HepG2 (cell line): ENCODE measurements around the gene SLC25A45. TPM values are rescaled to one million over a fixed set of nuclear protein-coding genes. Genes with fewer than 3 reads are reported as not detected.

Experiments
- AHR ChIP-seq: IDR thresholded peaks from 2 replicates; pipeline ENCODE4 v1.6.1; 2018; ENCODE audit warnings: missing genetic modification reagents, missing compliant biosample characterization
- JUNB ChIP-seq: sonication (generic); formaldehyde crosslinking; IDR thresholded peaks from 2 replicates; pipeline ENCODE4 v1.8.0; 2022; ENCODE audit warnings: missing genetic modification reagents, mild to moderate bottlenecking, borderline replicate concordance
- MAFG ChIP-seq: sonication (generic); formaldehyde crosslinking; IDR thresholded peaks from 2 replicates; pipeline ENCODE4 v1.5.1; 2020; ENCODE audit warnings: mild to moderate bottlenecking, missing genetic modification reagents
- MED1 ChIP-seq: sonication (generic); formaldehyde crosslinking; IDR thresholded peaks from 2 replicates; pipeline ENCODE4 v1.4.0; 2020; ENCODE audit warnings: missing genetic modification reagents
- MLLT10 ChIP-seq: sonication (generic); formaldehyde crosslinking; IDR thresholded peaks from 2 replicates; pipeline ENCODE4 v1.4.0; 2020; ENCODE audit warnings: missing genetic modification reagents
- NCOA2 ChIP-seq: sonication (generic); formaldehyde crosslinking; IDR thresholded peaks from 2 replicates; pipeline ENCODE4 v1.8.0; 2022; ENCODE audit warnings: inconsistent platforms
- NR0B2 ChIP-seq: sonication (generic); formaldehyde crosslinking; IDR thresholded peaks from 2 replicates; pipeline ENCODE4 v1.4.0; 2020; ENCODE audit warnings: mild to moderate bottlenecking, missing genetic modification reagents
- RARA ChIP-seq: IDR thresholded peaks from 2 replicates; pipeline ENCODE4 v1.6.1; 2016; ENCODE audit warnings: missing genetic modification reagents, missing compliant biosample characterization
- SPEN ChIP-seq: sonication (generic); formaldehyde crosslinking; IDR thresholded peaks from 2 replicates; pipeline ENCODE4 v1.5.1; 2020; ENCODE audit warnings: low read depth, mild to moderate bottlenecking, missing genetic modification reagents
- TMF1 ChIP-seq: sonication (generic); formaldehyde crosslinking; IDR thresholded peaks from 2 replicates; pipeline ENCODE4 v1.8.1; 2022; ENCODE audit warnings: low read depth, missing genetic modification reagents
- ZNF12 ChIP-seq: sonication (generic); formaldehyde crosslinking; IDR thresholded peaks from 2 replicates; pipeline ENCODE4 v1.5.0; 2020; ENCODE audit warnings: missing genetic modification reagents
- ZNF441 ChIP-seq: sonication (generic); formaldehyde crosslinking; IDR thresholded peaks from 2 replicates; pipeline ENCODE4 v1.7.0; 2021; ENCODE audit warnings: missing genetic modification reagents, borderline replicate concordance
- ZNF546 ChIP-seq: sonication (generic); formaldehyde crosslinking; conservative IDR thresholded peaks from 2 replicates; pipeline ENCODE4 v1.8.1; 2023; ENCODE audit warnings: mild to moderate bottlenecking, missing genetic modification reagents
- ZNF605 ChIP-seq: sonication (generic); formaldehyde crosslinking; IDR thresholded peaks from 2 replicates; pipeline ENCODE4 v1.8.0; 2022; ENCODE audit warnings: mild to moderate bottlenecking, missing genetic modification reagents
- ZNF607 ChIP-seq: sonication (generic); formaldehyde crosslinking; IDR thresholded peaks from 2 replicates; pipeline ENCODE4 v1.5.1; 2020; ENCODE audit warnings: missing genetic modification reagents, mild to moderate bottlenecking, borderline replicate concordance
- ZNF644 ChIP-seq: IDR thresholded peaks from 2 replicates; pipeline ENCODE4 v1.6.1; 2016; ENCODE audit warnings: low read depth
- ZNF766 ChIP-seq: sonication (generic); formaldehyde crosslinking; IDR thresholded peaks from 2 replicates; pipeline ENCODE4 v1.5.0; 2020; ENCODE audit warnings: missing genetic modification reagents, borderline replicate concordance
- polyA plus RNA-seq, 8 experiments: library from polyadenylated mRNA; depleted of rRNA in 3 of 8; stranded (reverse) in 7 of 8; unstranded in 1 of 8; fragments of >200 nt; fragmentation: Illumina TruSeq in 4 of 8; extraction: Trizol in 4 of 8; gene quantifications; 2 replicates each; pipeline versions ENCODE4 v1.2.1 to v1.2.3, GENCODE V29; 2011 to 2016; ENCODE audit warnings: low read depth in 4 of 8, missing spikeins in 1 of 8, mixed read lengths in 1 of 8; ENCODE audit not compliant: insufficient read depth in 1 of 8
- total RNA-seq, 5 experiments: library from RNA; depleted of rRNA; stranded (reverse); fragments of >200 nt; fragmentation: Illumina TruSeq; extraction: Trizol; gene quantifications; 2 replicates each; pipeline ENCODE4 v1.2.3, GENCODE V29; 2016; ENCODE audit warnings: low read depth in 1 of 5
- TF ChIP-seq, protein P1 (sequence below): IDR thresholded peaks from 2 replicates; pipeline ENCODE4 v1.6.1; 2012; ENCODE audit warnings: low read depth, low read length, improper control_type of control experiment
- TF ChIP-seq, protein P2 (sequence below): sonication (generic); formaldehyde crosslinking; IDR thresholded peaks from 2 replicates; pipeline ENCODE4 v1.8.0; 2022; ENCODE audit warnings: mild to moderate bottlenecking, missing genetic modification reagents, borderline replicate concordance
- TF ChIP-seq, protein P3 (sequence below): IDR thresholded peaks from 2 replicates; pipeline ENCODE4 v1.6.1; 2018; ENCODE audit warnings: missing genetic modification reagents

SLC25A45 gene
- total and polyA plus RNA-seq, 2 of the 13 experiments (the other 11 are each of a cell fraction or from before 2014, with no cell fraction given), result 1.2 to 3.4 TPM

- TF ChIP-seq ZNF605 (peak; percentile 87), MAFG (CRISPR knock-in tag) (peak; percentile 95), ZNF441 (CRISPR knock-in tag) (peak; percentile 41; the same call in 1 of the 2 replicates), TMF1 (CRISPR knock-in tag) (peak; percentile 86; the same call in 1 of the 2 replicates), NCOA2 (peak; percentile 93), JUNB (peak; percentile 74), MLLT10 (CRISPR knock-in tag) (peak; percentile 75; the same call in 1 of the 2 replicates), RARA (peak; percentile 99), NR0B2 (CRISPR knock-in tag) (peak; percentile 45; the same call in 1 of the 2 replicates), SPEN (CRISPR knock-in tag) (peak; percentile 83), ZNF766 (0 out of 2 replicates have a peak, but pooled peaks have one; percentile 68), ZNF607 (peak; percentile 67; the same call in 1 of the 2 replicates), AHR (CRISPR knock-in tag) (0 out of 2 replicates have a peak, but pooled peaks have one; percentile 32), ZNF12 (CRISPR knock-in tag) (no peak), ZNF644 (CRISPR knock-in tag) (no peak; the same call in 1 of the 2 replicates), ZNF546 (CRISPR knock-in tag) (no peak; the same call in 1 of the 2 replicates), MED1 (CRISPR knock-in tag) (peak; percentile 97)
- TF ChIP-seq, protein P1, sequence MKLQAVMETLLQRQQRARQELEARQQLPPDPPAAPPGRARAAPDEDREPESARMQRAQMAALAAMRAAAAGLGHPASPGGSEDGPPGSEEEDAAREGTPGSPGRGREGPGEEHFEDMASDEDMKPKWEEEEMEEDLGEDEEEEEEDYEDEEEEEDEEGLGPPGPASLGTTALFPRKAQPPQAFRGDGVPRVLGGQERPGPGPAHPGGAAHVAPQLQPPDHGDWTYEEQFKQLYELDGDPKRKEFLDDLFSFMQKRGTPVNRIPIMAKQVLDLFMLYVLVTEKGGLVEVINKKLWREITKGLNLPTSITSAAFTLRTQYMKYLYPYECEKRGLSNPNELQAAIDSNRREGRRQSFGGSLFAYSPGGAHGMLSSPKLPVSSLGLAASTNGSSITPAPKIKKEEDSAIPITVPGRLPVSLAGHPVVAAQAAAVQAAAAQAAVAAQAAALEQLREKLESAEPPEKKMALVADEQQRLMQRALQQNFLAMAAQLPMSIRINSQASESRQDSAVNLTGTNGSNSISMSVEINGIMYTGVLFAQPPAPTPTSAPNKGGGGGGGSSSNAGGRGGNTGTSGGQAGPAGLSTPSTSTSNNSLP, result peak; percentile 34; the same call in 1 of the 2 replicates
- TF ChIP-seq, protein P2, sequence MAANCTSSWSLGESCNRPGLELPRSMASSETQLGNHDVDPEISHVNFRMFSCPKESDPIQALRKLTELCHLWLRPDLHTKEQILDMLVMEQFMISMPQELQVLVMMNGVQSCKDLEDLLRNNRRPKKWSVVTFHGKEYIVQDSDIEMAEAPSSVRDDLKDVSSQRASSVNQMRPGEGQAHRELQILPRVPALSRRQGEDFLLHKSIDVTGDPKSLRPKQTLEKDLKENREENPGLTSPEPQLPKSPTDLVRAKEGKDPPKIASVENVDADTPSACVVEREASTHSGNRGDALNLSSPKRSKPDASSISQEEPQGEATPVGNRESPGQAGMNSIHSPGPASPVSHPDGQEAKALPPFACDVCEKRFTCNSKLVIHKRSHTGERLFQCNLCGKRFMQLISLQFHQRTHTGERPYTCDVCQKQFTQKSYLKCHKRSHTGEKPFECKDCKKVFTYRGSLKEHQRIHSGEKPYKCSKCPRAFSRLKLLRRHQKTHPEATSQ (CRISPR knock-in tag), result peak; percentile 55; the same call in 1 of the 2 replicates
- TF ChIP-seq, protein P3, sequence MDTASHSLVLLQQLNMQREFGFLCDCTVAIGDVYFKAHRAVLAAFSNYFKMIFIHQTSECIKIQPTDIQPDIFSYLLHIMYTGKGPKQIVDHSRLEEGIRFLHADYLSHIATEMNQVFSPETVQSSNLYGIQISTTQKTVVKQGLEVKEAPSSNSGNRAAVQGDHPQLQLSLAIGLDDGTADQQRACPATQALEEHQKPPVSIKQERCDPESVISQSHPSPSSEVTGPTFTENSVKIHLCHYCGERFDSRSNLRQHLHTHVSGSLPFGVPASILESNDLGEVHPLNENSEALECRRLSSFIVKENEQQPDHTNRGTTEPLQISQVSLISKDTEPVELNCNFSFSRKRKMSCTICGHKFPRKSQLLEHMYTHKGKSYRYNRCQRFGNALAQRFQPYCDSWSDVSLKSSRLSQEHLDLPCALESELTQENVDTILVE (CRISPR knock-in tag), result peak; percentile 37; the same call in 1 of the 2 replicates
Observed at GRCh38 chr11:65418681-65419459, 36.4 kb upstream of the SLC25A45 start (continued).
